H1 (cell line): ENCODE data around the gene LHFPL2. TPM values are rescaled to one million over a fixed set of nuclear protein-coding genes. Genes with fewer than 3 reads are reported as not detected.

Source experiments
- polyA plus RNA-seq, 7 experiments: library from polyadenylated mRNA; depleted of rRNA in 3 of 7; stranded (reverse) in 5 of 7; unstranded in 2 of 7; fragments of >200 nt in 5 of 7; fragments of 200-250 nt in 2 of 7; gene quantifications; 1 replicate in 5 of 7; 2 replicates in 1 of 7; 4 replicates in 1 of 7; pipeline versions ENCODE4 v1.2.1 to v1.2.3, GENCODE V29; 2011 to 2013; ENCODE audit warnings: missing spikeins in 2 of 7, mixed read lengths in 2 of 7
- total RNA-seq: library from RNA; stranded (reverse); fragmentation: NEBNext Ultra II Directional; extraction: Animal tissue kit (Norgen Biotek cat#: 25700); gene quantifications from 2 replicates; pipeline ENCODE4 v1.2.1, GENCODE V29; 2021
- TF ChIP-seq, protein P1 (sequence below): fragments of 300-600 bp; sonication (generic); IDR thresholded peaks from 2 replicates; pipeline ENCODE4 v1.7.1; 2012; ENCODE audit warnings: low read length, moderate library complexity, mild to moderate bottlenecking, inconsistent platforms; ENCODE audit not compliant: insufficient replicate concordance

The LHFPL2 gene
- total and polyA plus RNA-seq, 2 of the 8 experiments (the other 6 are each of a cell fraction or from before 2014, with no cell fraction given), result 9.6 to 43.0 TPM

DNA sequence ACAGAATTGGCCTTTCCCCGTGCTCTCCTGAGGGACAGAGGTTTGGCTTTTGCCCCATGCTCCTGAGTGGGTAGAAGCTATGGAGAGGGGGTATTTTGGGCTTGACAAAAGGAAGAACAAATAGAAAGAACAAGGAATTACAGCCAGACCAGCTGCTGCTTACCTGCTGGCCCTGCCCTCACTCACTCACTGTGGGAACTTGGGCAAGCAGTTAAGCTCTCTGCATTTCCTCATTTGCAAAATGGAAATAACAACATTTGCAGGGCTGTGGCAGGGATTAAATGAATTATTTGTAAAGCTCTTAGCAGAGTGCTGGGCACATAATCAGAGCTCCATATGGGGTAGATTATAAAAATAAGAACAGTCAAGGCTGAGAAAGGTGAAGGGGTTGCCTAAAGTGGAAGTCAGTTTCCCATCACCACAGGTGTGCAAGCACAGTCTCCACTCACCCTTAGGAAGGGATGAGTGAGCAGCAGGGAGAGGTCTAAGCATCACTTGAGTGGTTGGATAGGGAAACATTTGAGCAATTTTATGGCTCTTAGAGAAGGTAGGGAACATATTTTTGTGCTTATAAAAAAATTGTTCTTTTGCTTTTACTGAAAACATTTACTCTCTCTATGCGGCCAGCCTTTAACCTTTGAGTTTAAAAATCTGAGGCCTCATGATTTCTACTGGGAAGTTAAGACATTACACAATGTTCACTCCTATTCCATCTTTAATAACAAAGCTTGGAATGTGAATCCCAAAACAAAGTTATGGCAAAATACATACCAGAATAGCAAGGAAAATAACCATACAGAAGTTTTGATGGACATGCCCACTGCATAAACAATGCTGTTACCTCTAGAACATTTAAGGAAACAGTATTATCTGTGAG is 42.8 kb upstream of the LHFPL2 start (continued):
- TF ChIP-seq, protein P1, sequence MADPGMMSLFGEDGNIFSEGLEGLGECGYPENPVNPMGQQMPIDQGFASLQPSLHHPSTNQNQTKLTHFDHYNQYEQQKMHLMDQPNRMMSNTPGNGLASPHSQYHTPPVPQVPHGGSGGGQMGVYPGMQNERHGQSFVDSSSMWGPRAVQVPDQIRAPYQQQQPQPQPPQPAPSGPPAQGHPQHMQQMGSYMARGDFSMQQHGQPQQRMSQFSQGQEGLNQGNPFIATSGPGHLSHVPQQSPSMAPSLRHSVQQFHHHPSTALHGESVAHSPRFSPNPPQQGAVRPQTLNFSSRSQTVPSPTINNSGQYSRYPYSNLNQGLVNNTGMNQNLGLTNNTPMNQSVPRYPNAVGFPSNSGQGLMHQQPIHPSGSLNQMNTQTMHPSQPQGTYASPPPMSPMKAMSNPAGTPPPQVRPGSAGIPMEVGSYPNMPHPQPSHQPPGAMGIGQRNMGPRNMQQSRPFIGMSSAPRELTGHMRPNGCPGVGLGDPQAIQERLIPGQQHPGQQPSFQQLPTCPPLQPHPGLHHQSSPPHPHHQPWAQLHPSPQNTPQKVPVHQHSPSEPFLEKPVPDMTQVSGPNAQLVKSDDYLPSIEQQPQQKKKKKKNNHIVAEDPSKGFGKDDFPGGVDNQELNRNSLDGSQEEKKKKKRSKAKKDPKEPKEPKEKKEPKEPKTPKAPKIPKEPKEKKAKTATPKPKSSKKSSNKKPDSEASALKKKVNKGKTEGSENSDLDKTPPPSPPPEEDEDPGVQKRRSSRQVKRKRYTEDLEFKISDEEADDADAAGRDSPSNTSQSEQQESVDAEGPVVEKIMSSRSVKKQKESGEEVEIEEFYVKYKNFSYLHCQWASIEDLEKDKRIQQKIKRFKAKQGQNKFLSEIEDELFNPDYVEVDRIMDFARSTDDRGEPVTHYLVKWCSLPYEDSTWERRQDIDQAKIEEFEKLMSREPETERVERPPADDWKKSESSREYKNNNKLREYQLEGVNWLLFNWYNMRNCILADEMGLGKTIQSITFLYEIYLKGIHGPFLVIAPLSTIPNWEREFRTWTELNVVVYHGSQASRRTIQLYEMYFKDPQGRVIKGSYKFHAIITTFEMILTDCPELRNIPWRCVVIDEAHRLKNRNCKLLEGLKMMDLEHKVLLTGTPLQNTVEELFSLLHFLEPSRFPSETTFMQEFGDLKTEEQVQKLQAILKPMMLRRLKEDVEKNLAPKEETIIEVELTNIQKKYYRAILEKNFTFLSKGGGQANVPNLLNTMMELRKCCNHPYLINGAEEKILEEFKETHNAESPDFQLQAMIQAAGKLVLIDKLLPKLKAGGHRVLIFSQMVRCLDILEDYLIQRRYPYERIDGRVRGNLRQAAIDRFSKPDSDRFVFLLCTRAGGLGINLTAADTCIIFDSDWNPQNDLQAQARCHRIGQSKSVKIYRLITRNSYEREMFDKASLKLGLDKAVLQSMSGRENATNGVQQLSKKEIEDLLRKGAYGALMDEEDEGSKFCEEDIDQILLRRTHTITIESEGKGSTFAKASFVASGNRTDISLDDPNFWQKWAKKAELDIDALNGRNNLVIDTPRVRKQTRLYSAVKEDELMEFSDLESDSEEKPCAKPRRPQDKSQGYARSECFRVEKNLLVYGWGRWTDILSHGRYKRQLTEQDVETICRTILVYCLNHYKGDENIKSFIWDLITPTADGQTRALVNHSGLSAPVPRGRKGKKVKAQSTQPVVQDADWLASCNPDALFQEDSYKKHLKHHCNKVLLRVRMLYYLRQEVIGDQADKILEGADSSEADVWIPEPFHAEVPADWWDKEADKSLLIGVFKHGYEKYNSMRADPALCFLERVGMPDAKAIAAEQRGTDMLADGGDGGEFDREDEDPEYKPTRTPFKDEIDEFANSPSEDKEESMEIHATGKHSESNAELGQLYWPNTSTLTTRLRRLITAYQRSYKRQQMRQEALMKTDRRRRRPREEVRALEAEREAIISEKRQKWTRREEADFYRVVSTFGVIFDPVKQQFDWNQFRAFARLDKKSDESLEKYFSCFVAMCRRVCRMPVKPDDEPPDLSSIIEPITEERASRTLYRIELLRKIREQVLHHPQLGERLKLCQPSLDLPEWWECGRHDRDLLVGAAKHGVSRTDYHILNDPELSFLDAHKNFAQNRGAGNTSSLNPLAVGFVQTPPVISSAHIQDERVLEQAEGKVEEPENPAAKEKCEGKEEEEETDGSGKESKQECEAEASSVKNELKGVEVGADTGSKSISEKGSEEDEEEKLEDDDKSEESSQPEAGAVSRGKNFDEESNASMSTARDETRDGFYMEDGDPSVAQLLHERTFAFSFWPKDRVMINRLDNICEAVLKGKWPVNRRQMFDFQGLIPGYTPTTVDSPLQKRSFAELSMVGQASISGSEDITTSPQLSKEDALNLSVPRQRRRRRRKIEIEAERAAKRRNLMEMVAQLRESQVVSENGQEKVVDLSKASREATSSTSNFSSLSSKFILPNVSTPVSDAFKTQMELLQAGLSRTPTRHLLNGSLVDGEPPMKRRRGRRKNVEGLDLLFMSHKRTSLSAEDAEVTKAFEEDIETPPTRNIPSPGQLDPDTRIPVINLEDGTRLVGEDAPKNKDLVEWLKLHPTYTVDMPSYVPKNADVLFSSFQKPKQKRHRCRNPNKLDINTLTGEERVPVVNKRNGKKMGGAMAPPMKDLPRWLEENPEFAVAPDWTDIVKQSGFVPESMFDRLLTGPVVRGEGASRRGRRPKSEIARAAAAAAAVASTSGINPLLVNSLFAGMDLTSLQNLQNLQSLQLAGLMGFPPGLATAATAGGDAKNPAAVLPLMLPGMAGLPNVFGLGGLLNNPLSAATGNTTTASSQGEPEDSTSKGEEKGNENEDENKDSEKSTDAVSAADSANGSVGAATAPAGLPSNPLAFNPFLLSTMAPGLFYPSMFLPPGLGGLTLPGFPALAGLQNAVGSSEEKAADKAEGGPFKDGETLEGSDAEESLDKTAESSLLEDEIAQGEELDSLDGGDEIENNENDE, result no peak
